Measurements from ENCODE around the gene ERICH3. TPM values are rescaled to one million over a fixed set of nuclear protein-coding genes. Genes with fewer than 3 reads are reported as not detected.

Gene ERICH3, protein sequence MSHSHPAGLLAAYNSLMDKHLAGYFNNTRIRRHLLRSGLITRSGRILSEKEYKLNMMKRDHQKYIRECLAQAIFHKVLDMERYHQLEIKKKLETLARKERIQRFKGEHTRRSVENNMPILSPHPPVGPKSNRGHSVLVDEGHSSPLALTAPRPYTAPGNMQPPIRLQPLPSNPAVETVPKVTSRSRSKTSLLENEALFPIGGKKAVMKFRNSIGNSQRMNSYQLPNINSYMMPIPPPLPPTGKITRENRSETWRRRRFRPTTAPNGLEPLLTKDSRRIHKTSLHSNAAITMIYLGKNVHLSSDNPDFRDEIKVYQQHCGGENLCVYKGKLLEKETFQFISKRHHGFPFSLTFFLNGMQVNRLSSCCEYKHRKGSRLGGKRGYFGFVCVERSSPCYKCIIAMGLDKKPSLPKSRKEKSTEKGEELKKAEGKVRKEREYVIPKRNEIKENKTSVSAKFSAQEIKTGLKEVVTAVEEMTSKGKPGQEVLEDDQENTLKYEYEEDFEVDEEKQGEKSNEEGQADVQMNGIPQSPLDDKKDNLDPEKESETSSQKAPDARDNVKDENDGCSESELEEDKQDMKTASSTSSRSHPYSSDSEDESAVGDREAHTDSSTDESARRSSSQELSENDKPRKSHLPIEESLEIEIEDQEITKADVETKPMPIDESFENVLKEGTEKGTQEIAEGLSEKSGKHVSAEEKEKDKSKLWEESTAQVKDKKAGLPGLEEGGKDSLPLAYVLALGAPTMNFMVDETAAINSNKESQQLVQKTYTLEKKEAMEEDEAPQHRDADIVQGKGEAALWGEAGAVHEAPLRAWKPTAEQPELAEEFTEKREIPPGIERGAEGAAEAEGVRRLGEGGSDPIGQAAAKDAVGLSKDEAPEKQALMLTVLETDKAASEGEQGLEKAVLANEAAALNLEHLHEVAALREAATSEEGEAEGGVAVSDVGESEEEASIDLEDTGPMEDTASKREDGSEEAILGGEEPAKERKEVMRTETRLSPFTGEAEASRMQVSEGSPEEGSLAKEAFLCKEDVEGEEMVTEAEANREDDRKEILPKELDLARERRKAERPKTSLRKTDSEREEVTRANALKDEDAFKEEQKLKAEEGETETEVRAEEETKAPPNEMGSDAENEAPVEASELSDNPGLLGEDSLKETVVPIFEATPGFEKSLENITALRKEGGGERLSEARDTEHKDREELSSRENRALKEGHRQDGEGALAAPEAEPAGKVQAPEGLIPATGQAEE (N-terminal part only)
- total RNA-seq, result not detected in 2 replicates

DNA sequence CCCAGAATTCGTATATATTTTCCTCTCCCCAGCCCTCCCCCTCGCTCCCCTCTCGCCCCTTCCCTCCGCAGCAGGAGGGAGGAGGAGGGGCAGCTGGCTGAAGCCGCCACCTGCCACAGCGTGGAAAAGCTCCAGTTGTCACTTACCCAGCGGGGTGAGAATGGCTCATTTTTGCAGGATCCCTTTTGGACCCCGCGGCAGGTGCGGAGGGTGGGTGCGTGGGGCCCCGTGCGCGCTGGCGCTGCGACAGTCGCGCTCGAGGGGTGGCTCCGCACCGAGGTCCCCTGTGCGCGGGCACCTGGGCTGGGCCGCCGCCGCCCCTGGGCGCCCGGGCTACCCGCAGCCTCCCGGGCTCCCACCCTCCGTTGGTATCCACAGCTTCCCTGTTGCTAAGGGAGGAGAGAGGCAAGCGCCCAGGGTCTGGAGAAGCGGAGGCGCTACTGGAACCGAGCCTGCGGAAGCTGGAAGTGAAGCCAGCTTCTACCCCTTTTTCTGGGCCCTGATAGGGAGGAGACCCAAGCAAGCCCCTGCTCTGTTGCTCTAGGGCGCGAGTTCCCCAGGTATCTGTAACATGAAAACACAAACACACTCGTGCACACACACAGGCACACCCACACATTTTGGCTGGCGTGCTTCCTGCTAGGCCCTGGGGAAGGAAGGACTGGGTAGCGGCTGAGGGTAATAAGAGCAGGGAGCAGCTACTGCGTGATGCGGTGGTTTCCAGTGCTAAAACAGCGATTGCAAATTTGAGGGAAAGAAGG is at the start of gene ERICH3:
Gene ERICH3 (minus strand): TSS at position 442 of the 761 bp plus-strand sequence. CDS start 273 bp downstream, at position 169.

Other genes with a start within 250 kb of the ERICH3 start
- gene LRRC53, start 161.2 kb downstream of the ERICH3 start, total RNA-seq, result not detected in 2 replicates
- 16.0 and 20.7 TPM in 2 replicates for gene CRYZ, start 59.3 kb upstream of the ERICH3 start, total RNA-seq
- 7.4 and 16.6 TPM in 2 replicates for gene TYW3, start 59.4 kb upstream of the ERICH3 start, total RNA-seq